Activated CD4-positive, alpha-beta T cell treated with anti-CD3 and anti-CD28 coated beads for 48 hours (primary cell): ENCODE measurements around the gene LRRC8A.
"Not testable (repeated sequence)": the region's sequence is repeated elsewhere in the genome, so short reads cannot be mapped to it uniquely, and the experiment has no call there.

Experiments
- DNase-seq: peaks from one replicate; pipeline ENCODE4 v3.0.0-alpha.2; 2020

The LRRC8A gene

GRCh38 chr9:128881884-128882676, at the start of gene LRRC8A, which contains the start of gene KYAT1:
LRRC8A (plus strand) TSS chr9:128882133; CDS start chr9:128907165, 25,032 bp downstream.
KYAT1 (minus strand) TSS chr9:128881950; CDS start chr9:128845405, 36,545 bp downstream.
- peak; percentile 99 for DNase-seq

GRCh38 chr9:128833696-128834095, 48.2 kb upstream of the LRRC8A start:
- DNase-seq, result no peak

- DNase-seq, result no peak
These were observed 46.4 kb upstream of the LRRC8A start for GRCh38 chr9:128835246-128836210.

GRCh38 chr9:128836509-128837145, 45.3 kb upstream of the LRRC8A start:
- DNase-seq, result no peak

GRCh38 chr9:128838338-128838737, 43.6 kb upstream of the LRRC8A start:
- DNase-seq, result no peak

GRCh38 chr9:128840524-128840923, 41.4 kb upstream of the LRRC8A start:
- no peak for DNase-seq

GRCh38 chr9:128841694-128842492, 40.0 kb upstream of the LRRC8A start:
- no peak for DNase-seq

GRCh38 chr9:128843171-128843570, 38.8 kb upstream of the LRRC8A start:
- DNase-seq, result not testable (repeated sequence)

GRCh38 chr9:128845186-128845931, 36.6 kb upstream of the LRRC8A start:
- no peak for DNase-seq

GRCh38 chr9:128846680-128847030, 35.3 kb upstream of the LRRC8A start:
- no peak for DNase-seq

GRCh38 chr9:128847803-128848202, 34.1 kb upstream of the LRRC8A start:
- no peak for DNase-seq

- DNase-seq, result not testable (repeated sequence)
These were observed 30.9 kb upstream of the LRRC8A start for GRCh38 chr9:128851024-128851423.

- DNase-seq, result peak; percentile 15
These were observed 29.9 kb upstream of the LRRC8A start for GRCh38 chr9:128851779-128852600.

GRCh38 chr9:128852646-128853045, 29.3 kb upstream of the LRRC8A start:
- DNase-seq, result not testable (repeated sequence)

- DNase-seq, result not testable (repeated sequence)
These were observed 27.5 kb upstream of the LRRC8A start for GRCh38 chr9:128854454-128854853.

- not testable (repeated sequence) for DNase-seq
These were observed 23.5 kb upstream of the LRRC8A start for GRCh38 chr9:128858476-128858875.

- no peak for DNase-seq
These were observed 21.0 kb upstream of the LRRC8A start for GRCh38 chr9:128860937-128861336.

GRCh38 chr9:128861501-128861900, 20.4 kb upstream of the LRRC8A start:
- no peak for DNase-seq

GRCh38 chr9:128862401-128862851, 19.5 kb upstream of the LRRC8A start:
- no peak for DNase-seq

- DNase-seq, result peak; percentile 92
These were observed 18.3 kb upstream of the LRRC8A start for GRCh38 chr9:128863647-128864046.
